Upper lobe of right lung (tissue), 1 donor: ENCODE results near the gene PICK1. TPM values are rescaled to one million over a fixed set of nuclear protein-coding genes. Genes with fewer than 3 reads are reported as not detected.

Source experiments
- ATAC-seq: fragments of 200-7000 bp; cut with Tn5 transposase; one replicate; pipeline ENCODE4 v1.9.1; 2020; ENCODE audit warnings: mild to moderate bottlenecking, moderate library complexity
- DNase-seq: peaks from one replicate; pipeline ENCODE4 v3.0.0-alpha.2; 2020
- H3K27ac ChIP-seq: fragments of 200-600 bp; one replicate; pipeline ENCODE4 v1.8.0; 2022
- H3K27me3 ChIP-seq: fragments of 200-600 bp; one replicate; pipeline ENCODE4 v1.8.0; 2022; ENCODE audit warnings: mild to moderate bottlenecking
- H3K36me3 ChIP-seq: fragments of 200-600 bp; one replicate; pipeline ENCODE4 v1.8.0; 2022
- H3K4me1 ChIP-seq: fragments of 200-600 bp; one replicate; pipeline ENCODE4 v1.8.0; 2022
- H3K4me3 ChIP-seq: fragments of 200-600 bp; one replicate; pipeline ENCODE4 v1.8.0; 2022; ENCODE audit warnings: mild to moderate bottlenecking
- H3K9me3 ChIP-seq: fragments of 200-600 bp; one replicate; pipeline ENCODE4 v1.8.0; 2022
- intact Hi-C: fragments of 100-400 bp; cut with DNase I; formaldehyde crosslinking; loops from one replicate; pipeline ENCODE4 v1.11.0; 2022
- total RNA-seq: library from RNA; stranded (reverse); fragmentation: NEBNext Ultra II Directional; extraction: Animal tissue kit (Norgen Biotek cat#: 25700); gene quantifications from one replicate; pipeline ENCODE4 v1.2.1, GENCODE V29; 2021
- TF ChIP-seq, protein P1 (sequence below): fragments of 200-600 bp; IDR thresholded peaks from one replicate; pipeline ENCODE4 v1.8.0; 2022; ENCODE audit warnings: antibody characterized with exemption
- donor health status: DM: no; HTN: yes; CAD: no; lungs with severe emphysema.

PICK1 gene
- total RNA-seq, 1 donor from 2014 or later: 31.8 TPM

DNA sequence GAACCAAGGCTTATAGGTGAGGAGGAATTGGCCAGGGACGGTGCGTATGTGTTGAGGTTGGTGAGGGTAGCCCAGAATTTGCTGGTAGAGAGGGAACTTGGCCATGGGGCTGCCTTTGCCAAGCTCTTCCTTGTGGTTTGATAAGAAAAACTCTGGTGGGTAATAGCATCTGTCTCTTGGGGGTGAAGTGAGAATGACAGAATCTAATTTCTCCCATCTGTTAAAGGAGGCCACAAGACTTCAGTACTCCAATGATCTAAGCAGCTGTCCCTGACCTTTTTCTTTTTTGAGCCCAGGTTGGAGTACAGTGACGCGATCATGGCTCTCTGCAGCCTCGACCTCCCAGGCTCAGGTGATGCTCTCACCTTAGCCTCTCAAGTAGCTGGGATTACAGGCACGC, 36.0 kb upstream of the PICK1 start:
- intact Hi-C loops: no loop called here
- H3K4me3 ChIP-seq: no peak overlapping the region
- no peaks in the 10 kb centered on the region for H3K36me3 ChIP-seq
- TF ChIP-seq, protein P1, sequence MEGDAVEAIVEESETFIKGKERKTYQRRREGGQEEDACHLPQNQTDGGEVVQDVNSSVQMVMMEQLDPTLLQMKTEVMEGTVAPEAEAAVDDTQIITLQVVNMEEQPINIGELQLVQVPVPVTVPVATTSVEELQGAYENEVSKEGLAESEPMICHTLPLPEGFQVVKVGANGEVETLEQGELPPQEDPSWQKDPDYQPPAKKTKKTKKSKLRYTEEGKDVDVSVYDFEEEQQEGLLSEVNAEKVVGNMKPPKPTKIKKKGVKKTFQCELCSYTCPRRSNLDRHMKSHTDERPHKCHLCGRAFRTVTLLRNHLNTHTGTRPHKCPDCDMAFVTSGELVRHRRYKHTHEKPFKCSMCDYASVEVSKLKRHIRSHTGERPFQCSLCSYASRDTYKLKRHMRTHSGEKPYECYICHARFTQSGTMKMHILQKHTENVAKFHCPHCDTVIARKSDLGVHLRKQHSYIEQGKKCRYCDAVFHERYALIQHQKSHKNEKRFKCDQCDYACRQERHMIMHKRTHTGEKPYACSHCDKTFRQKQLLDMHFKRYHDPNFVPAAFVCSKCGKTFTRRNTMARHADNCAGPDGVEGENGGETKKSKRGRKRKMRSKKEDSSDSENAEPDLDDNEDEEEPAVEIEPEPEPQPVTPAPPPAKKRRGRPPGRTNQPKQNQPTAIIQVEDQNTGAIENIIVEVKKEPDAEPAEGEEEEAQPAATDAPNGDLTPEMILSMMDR: no peak
- no peaks in the 10 kb centered on the region for H3K27me3 ChIP-seq
- DNase-seq (no peak), ATAC-seq (no peak)
- H3K9me3 ChIP-seq: no peaks in the 10 kb centered on the region
- H3K4me1 ChIP-seq: peaks cover 16% of the 10 kb centered on the region
- no peak overlapping the region for H3K27ac ChIP-seq

DNA sequence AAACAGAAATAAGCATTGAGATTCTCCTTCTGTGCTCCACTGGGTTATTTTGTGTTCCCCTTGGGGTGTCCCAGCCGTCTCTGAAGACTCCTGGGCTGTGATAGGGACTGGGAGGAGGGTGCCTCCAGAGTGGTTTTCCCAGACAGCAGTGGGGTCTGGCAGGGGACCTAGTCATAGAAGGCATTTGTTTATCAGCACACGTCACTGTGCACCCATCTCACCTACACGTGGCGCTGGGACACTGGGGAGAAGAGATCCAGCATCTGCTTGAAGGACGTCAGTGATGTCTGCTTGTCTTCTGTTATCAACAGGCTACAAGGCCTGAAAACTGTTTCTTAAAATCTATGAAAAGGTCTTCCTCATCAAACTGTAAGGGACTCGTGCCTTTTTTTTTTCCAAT, 34.2 kb upstream of the PICK1 start:
- no peaks in the 10 kb centered on the region for H3K36me3 ChIP-seq
- intact Hi-C loops: no loop called here
- no peaks in the 10 kb centered on the region for H3K27me3 ChIP-seq

DNA sequence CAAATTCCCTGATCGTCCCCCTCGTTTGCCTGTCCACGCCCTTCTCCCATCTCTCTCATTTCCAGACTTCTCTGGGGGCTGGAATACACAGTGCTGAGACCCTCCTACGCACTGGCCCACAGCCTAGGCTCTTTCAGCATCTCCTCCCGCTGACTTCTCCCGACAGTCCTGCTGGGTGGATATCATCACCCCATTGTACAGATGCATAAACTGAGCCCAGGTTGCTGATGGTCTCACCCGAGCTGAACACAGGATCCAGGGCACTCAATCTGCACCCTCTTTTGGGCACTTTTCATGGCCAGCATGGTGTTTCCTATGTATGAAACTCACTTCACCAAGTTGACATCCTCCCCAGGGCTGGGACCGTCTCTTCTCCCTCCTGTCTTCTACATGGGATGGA, 31.7 kb upstream of the PICK1 start:
- no peak for DNase-seq
- H3K36me3 ChIP-seq: no peaks in the 10 kb centered on the region
- H3K4me1 ChIP-seq: no peaks in the 10 kb centered on the region
- H3K27me3 ChIP-seq: no peaks in the 10 kb centered on the region
- no peaks in the 10 kb centered on the region for H3K9me3 ChIP-seq
- no peak overlapping the region for H3K4me3 ChIP-seq
- TF ChIP-seq, protein P1: no peak
- no peak for ATAC-seq
- no peak overlapping the region for H3K27ac ChIP-seq
- intact Hi-C loops: no loop called here

More for the DNA sequence above, 34.2 kb upstream of the PICK1 start:
- Histone ChIP-seq H3K9me3 (no peaks in the 10 kb centered on the region), H3K27ac (no peak overlapping the region), H3K4me1 (no peaks in the 10 kb centered on the region), H3K4me3 (no peak overlapping the region)
- DNase-seq (no peak), ATAC-seq (no peak)
- TF ChIP-seq, protein P1: no peak

DNA sequence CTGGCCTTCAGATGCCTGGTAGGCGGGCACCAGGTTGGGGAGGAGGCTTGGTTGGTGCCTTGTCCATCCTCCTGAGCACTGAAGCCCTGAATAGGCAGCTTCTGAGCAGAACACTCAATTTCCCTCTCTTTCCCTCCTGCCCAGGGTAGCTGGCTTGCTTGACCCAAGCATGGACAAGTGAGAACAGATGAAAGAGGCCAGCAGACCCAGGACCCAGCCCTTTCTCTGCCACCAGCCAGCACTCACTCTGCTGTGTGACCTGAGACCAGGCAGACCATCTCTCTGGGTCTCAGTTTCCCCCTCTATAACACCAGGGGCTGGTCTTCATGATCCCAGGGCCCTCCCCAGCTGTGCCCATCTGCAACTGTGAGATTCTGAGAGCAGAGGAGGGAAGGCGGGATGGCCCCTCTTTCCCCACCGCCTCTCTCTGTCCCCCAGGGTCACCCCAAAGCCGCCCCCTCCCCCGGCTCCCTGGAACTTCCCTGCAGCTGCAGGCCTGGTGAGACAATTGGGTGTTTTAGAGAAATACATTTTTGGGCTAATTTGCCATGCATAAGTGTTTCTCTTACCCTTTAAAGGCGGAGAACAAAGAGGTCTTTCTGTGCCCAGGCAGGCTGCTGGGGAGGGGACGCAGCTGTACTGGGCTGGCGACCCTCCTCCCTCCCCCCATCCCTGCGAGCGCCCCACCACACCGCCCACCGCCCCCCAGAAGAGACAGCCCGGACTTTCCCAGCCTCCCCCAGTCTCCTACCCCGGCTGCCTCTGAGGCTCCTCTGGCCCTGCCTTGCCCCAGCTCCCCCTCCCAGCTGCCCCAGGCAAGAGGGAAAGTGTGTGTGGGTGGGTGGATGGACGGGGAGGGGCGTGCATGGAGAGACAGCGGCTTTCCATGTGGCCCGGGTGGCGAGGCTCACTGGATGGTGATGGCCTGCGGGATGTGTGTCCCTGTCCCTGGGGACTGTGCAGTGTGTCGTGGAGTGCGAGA, 30.8 kb upstream of the PICK1 start:
- Histone ChIP-seq H3K27ac (no peak overlapping the region), H3K4me1 (no peaks in the 10 kb centered on the region), H3K27me3 (no peaks in the 10 kb centered on the region), H3K4me3 (no peak overlapping the region), H3K36me3 (no peaks in the 10 kb centered on the region), H3K9me3 (no peaks in the 10 kb centered on the region)
- no peak for ATAC-seq
- no peak for DNase-seq
- TF ChIP-seq, protein P1: no peak
- intact Hi-C loops: no loop called here

DNA sequence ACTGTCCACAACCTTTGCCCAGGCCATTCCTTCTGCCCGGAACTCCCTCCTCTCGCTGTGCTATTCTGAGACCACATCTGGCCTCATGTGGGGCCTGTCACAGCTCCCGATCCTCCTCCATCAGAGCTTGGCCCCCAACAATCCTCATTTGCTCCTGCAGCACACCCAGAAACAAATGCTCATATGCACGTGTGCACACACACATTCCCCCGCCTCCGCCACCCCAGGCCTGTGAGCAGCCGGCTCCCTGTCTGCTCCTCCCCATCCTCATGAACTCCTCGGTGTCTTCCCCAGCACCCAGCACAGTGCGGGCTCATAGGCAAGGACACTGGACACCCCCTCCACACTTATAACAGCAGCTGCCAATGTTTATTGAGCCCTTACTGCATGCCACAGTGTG, 29.7 kb upstream of the PICK1 start:
- TF ChIP-seq, protein P1: no peak
- Histone ChIP-seq H3K4me1 (no peaks in the 10 kb centered on the region), H3K27me3 (no peaks in the 10 kb centered on the region), H3K27ac (no peak overlapping the region), H3K36me3 (no peaks in the 10 kb centered on the region), H3K9me3 (no peaks in the 10 kb centered on the region), H3K4me3 (no peak overlapping the region)
- no peak for ATAC-seq
- DNase-seq: no peak
- intact Hi-C loops: no loop called here
